Measurements from ENCODE around the gene BCL7B.

The BCL7B gene

DNA sequence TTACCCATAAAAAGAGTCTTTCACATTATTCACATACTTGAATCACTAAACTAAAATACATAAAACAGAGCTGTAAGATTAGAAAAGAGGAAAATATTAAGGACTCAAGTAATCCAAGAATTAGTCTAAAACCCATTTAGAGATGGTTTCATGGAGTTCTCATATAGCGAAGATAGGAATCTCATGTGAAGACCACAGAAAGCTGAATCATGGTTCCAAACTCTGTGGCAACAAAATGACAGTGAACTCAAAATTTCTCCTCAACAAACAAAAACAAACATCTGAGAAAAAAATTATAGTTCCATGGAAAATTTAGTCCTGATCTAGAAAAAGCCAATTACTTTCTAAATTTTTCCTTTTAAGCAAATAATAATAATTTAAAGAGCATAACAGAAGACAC, 70.0 kb downstream of the BCL7B start:
- no peak for DNase-seq

All from CD4-positive, alpha-beta T cell treated with Interleukin-21 for 1 hour (primary cell).